A549 (cell line): Measurements from ENCODE around the gene MSMO1. TPM values are rescaled to one million over a fixed set of nuclear protein-coding genes. Genes with fewer than 3 reads are reported as not detected.

Experiments used
- ATAC-seq, 2 experiments: fragments of 200-7000 bp in 1 of 2; fragments of >200 bp in 1 of 2; cut with Nextera tagmentation in 1 of 2; cut with Tn5 transposase in 1 of 2; 3 replicates each; pipeline versions ENCODE4 v1.8.0 to v1.9.1; 2018 to 2020; ENCODE audit warnings: mild to moderate bottlenecking in 1 of 2, moderate library complexity in 1 of 2
- CTCF ChIA-PET: fragments of 300-600 bp; sonication (Branson Sonifier 250); formaldehyde crosslinking; extraction: SDS; loops from one replicate; lab custom pipeline; 2021; ENCODE audit warnings: antibody characterized with exemption, inconsistent platforms; lab: Yijun Ruan, JAX
- POLR2A ChIA-PET: fragments of 350-600 bp; formaldehyde crosslinking; extraction: SDS; loops from one replicate; lab custom pipeline; 2021; ENCODE audit warnings: antibody characterized with exemption, inconsistent platforms; lab: Yijun Ruan, JAX
- DNase-seq, 2 experiments: peaks; one replicate each; pipeline versions ENCODE4 v3.0.0 to v3.0.0-alpha.2; 2011 to 2016; ENCODE audit warnings: low read depth in 1 of 2, low spot score in 1 of 2
- FAIRE-seq: peaks from 2 replicates; lab custom pipeline; 2011; peaks lifted over from hg19 to GRCh38; lab: Jason Lieb, UNC
- H3K27ac ChIP-seq, 2 experiments: fragments of >200 bp; sonication (Bioruptor Twin); formaldehyde crosslinking; 3 replicates each; pipeline ENCODE4 v1.5.1; 2016 to 2017
- H3K4me1 ChIP-seq: fragments of >200 bp; sonication (Bioruptor Twin); formaldehyde crosslinking; 3 replicates; pipeline ENCODE4 v1.6.1; 2016
- H3K4me2 ChIP-seq: fragments of >200 bp; sonication (Bioruptor Twin); formaldehyde crosslinking; 3 replicates; pipeline ENCODE4 v1.6.1; 2016
- H3K4me3 ChIP-seq: fragments of >200 bp; sonication (Bioruptor Twin); formaldehyde crosslinking; 3 replicates; pipeline ENCODE4 v1.5.1; 2016
- H3K9me3 ChIP-seq: fragments of >200 bp; sonication (Bioruptor Twin); formaldehyde crosslinking; 3 replicates; pipeline ENCODE4 v1.6.1; 2016
- BHLHE40 ChIP-seq: IDR thresholded peaks from 2 replicates; pipeline ENCODE4 v1.6.1; 2012; ENCODE audit warnings: low read depth, low read length, inconsistent platforms
- CBX2 ChIP-seq: fragments of 200-600 bp; sonication (generic); IDR thresholded peaks from 2 replicates; pipeline ENCODE4 v1.6.1; 2016; ENCODE audit warnings: low read depth, mild to moderate bottlenecking, borderline replicate concordance
- CBX8 ChIP-seq: fragments of 200-600 bp; sonication (generic); IDR thresholded peaks from 2 replicates; pipeline ENCODE4 v1.6.1; 2016
- CHD2 ChIP-seq: fragments of 150-350 bp; IDR thresholded peaks from 2 replicates; pipeline ENCODE4 v1.6.1; 2014; ENCODE audit warnings: low read length; ENCODE audit not compliant: partially characterized antibody
- ELK1 ChIP-seq: fragments of 150-350 bp; IDR thresholded peaks from 2 replicates; pipeline ENCODE4 v1.6.1; 2014; ENCODE audit warnings: low read depth, mild to moderate bottlenecking, low read length
- ESRRA ChIP-seq: fragments of 150-350 bp; IDR thresholded peaks from 2 replicates; pipeline ENCODE4 v1.6.1; 2014; ENCODE audit warnings: mild to moderate bottlenecking, low read length, borderline replicate concordance
- HES2 ChIP-seq: fragments of >200 bp; sonication (Bioruptor Twin); formaldehyde crosslinking; IDR thresholded peaks from 2 replicates; pipeline ENCODE4 v1.6.1; 2016
- RAD21 ChIP-seq, 2 experiments: fragments of >200 bp in 1 of 2; sonication (Bioruptor Twin) in 1 of 2; formaldehyde crosslinking in 1 of 2; IDR thresholded peaks in 1 of 2; conservative IDR thresholded peaks in 1 of 2; 2 replicates in 1 of 2; 3 replicates in 1 of 2; pipeline ENCODE4 v1.6.1; 2012 to 2018; ENCODE audit warnings: inconsistent platforms in 1 of 2
- RCOR1 ChIP-seq: fragments of 150-350 bp; IDR thresholded peaks from 2 replicates; pipeline ENCODE4 v1.6.1; 2014; ENCODE audit warnings: antibody characterized with exemption, low read length, low read depth
- SMC3 ChIP-seq: fragments of >200 bp; sonication (Bioruptor Twin); formaldehyde crosslinking; IDR thresholded peaks from 3 replicates; pipeline ENCODE4 v1.6.1; 2018; ENCODE audit warnings: inconsistent platforms
- ZC3H11A ChIP-seq: fragments of 450-650 bp; IDR thresholded peaks from 2 replicates; pipeline ENCODE4 v1.6.1; 2014; ENCODE audit warnings: antibody characterized with exemption, mild to moderate bottlenecking
- ZFP36 ChIP-seq: fragments of 450-650 bp; IDR thresholded peaks from 2 replicates; pipeline ENCODE4 v1.6.1; 2014; ENCODE audit warnings: borderline replicate concordance; ENCODE audit not compliant: partially characterized antibody
- WGBS: methylation state at CpG from one replicate; pipeline ENCODE4 v1.1.6; 2017; ENCODE audit errors: missing lambda C conversion rate; 5-methylcytosine and 5-hydroxymethylcytosine counted together
- polyA plus RNA-seq, 4 experiments: library from polyadenylated mRNA; depleted of rRNA in 3 of 4; stranded (reverse); fragments of >200 nt; fragmentation: RNase III in 1 of 4; extraction: RNeasy Plus Mini Kit Qiagen cat#74134 plus additional on column Dnase treatment in 1 of 4; gene quantifications; 2 replicates in 3 of 4; 3 replicates in 1 of 4; pipeline ENCODE4 v1.2.3, GENCODE V29; 2011 to 2017
- TF ChIP-seq, protein P1 (sequence below): fragments of >200 bp; sonication (Bioruptor Twin); formaldehyde crosslinking; IDR thresholded peaks from 3 replicates; pipeline ENCODE4 v1.5.1; 2016
- TF ChIP-seq, protein P2 (sequence below): fragments of 250-450 bp; sonication (Bioruptor Pico); IDR thresholded peaks from 2 replicates; pipeline ENCODE4 v1.5.0; 2021; ENCODE audit warnings: mild to moderate bottlenecking, moderate library complexity, borderline replicate concordance

MSMO1 gene
- polyA plus RNA-seq, 2 of the 4 experiments (the other 2 are of a cell fraction): 32.3 to 37.2 TPM

- ATAC-seq: no peak
- no peak for FAIRE-seq
- TF ChIP-seq, protein P1, sequence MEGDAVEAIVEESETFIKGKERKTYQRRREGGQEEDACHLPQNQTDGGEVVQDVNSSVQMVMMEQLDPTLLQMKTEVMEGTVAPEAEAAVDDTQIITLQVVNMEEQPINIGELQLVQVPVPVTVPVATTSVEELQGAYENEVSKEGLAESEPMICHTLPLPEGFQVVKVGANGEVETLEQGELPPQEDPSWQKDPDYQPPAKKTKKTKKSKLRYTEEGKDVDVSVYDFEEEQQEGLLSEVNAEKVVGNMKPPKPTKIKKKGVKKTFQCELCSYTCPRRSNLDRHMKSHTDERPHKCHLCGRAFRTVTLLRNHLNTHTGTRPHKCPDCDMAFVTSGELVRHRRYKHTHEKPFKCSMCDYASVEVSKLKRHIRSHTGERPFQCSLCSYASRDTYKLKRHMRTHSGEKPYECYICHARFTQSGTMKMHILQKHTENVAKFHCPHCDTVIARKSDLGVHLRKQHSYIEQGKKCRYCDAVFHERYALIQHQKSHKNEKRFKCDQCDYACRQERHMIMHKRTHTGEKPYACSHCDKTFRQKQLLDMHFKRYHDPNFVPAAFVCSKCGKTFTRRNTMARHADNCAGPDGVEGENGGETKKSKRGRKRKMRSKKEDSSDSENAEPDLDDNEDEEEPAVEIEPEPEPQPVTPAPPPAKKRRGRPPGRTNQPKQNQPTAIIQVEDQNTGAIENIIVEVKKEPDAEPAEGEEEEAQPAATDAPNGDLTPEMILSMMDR: no peak
- TF ChIP-seq CHD2: no peak
- TF ChIP-seq ZFP36: no peak
- TF ChIP-seq RCOR1: no peak
- no peak for TF ChIP-seq HES2
- TF ChIP-seq, protein P2, sequence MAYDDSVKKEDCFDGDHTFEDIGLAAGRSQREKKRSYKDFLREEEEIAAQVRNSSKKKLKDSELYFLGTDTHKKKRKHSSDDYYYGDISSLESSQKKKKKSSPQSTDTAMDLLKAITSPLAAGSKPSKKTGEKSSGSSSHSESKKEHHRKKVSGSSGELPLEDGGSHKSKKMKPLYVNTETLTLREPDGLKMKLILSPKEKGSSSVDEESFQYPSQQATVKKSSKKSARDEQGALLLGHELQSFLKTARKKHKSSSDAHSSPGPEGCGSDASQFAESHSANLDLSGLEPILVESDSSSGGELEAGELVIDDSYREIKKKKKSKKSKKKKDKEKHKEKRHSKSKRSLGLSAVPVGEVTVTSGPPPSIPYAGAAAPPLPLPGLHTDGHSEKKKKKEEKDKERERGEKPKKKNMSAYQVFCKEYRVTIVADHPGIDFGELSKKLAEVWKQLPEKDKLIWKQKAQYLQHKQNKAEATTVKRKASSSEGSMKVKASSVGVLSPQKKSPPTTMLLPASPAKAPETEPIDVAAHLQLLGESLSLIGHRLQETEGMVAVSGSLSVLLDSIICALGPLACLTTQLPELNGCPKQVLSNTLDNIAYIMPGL: no peak
- no peak for TF ChIP-seq ESRRA
- no peak for TF ChIP-seq RAD21 (conservative IDR thresholded peaks at IDR 0.05 in 1 of 2, IDR thresholded peaks at IDR 0.05 in 1 of 2)
- no peak for TF ChIP-seq CBX2
Measured at GRCh38 chr4:165351359-165352130, 24.1 kb downstream of the MSMO1 start.

GRCh38 chr4:165355900-165356300 lies 28.4 kb downstream of the MSMO1 start:
- Histone ChIP-seq H3K9me3 (no peaks in the 10 kb centered on the region), H3K4me3 (no peak overlapping the region), H3K4me1 (no peaks in the 10 kb centered on the region), H3K27ac (no peak overlapping the region), H3K4me2 (no peak overlapping the region)
- CTCF ChIA-PET: interaction anchor here (0.6 to 1.4 kb wide), 5 partner anchors 11 to 587 kb away, joined by 3 to 4 read pairs (median 3); no protein-coding TSS in a partner anchor
- 12% methylated on average over 2 of the region's 2 CpGs for WGBS
- ATAC-seq (peak; percentile 71 to 74; a peak in 4 of 6 replicates), FAIRE-seq (no peak), DNase-seq (peak in 1 of 2 experiments; percentile 29)
- POLR2A ChIA-PET: interaction anchor here (1.0 kb wide), 1 partner anchor 243 kb away, joined by 3 read pairs; the partner anchor contains the start of gene TMEM192
- TF ChIP-seq ZC3H11A (no peak), RAD21 (conservative IDR thresholded peaks at IDR 0.05 in 1 of 2, IDR thresholded peaks at IDR 0.05 in 1 of 2) (peak; percentile 36; a peak in 2 of 5 replicates), SMC3 (peak; percentile 47; the same call in 2 of the 3 replicates), ELK1 (no peak), HES2 (no peak), ZFP36 (no peak), CBX8 (no peak), BHLHE40 (no peak)
- TF ChIP-seq, protein P1: peak; percentile 41

More at GRCh38 chr4:165351359-165352130, 24.1 kb downstream of the MSMO1 start:
- ChIA-PET POLR2A (interaction anchor here (0.5 kb wide), 2 partner anchors 9 to 328 kb away, joined by 5 to 7 read pairs; no protein-coding TSS in a partner anchor), CTCF (interaction anchor here (0.7 to 10.6 kb wide), 2 partner anchors 8 to 220 kb away, joined by 3 to 84 read pairs; no protein-coding TSS in a partner anchor)
- Histone ChIP-seq H3K27ac (no peak overlapping the region), H3K9me3 (no peaks in the 10 kb centered on the region), H3K4me3 (no peak overlapping the region), H3K4me2 (no peak overlapping the region), H3K4me1 (no peaks in the 10 kb centered on the region)
- DNase-seq: no peak
- 65% methylated on average over 4 of the region's 5 CpGs for WGBS
